ENCODE data around the gene DOCK1. TPM values are rescaled to one million over a fixed set of nuclear protein-coding genes. Genes with fewer than 3 reads are reported as not detected.

The DOCK1 gene
- total RNA-seq, 1 experiment from 2014 or later, result 60.4 TPM

DNA sequence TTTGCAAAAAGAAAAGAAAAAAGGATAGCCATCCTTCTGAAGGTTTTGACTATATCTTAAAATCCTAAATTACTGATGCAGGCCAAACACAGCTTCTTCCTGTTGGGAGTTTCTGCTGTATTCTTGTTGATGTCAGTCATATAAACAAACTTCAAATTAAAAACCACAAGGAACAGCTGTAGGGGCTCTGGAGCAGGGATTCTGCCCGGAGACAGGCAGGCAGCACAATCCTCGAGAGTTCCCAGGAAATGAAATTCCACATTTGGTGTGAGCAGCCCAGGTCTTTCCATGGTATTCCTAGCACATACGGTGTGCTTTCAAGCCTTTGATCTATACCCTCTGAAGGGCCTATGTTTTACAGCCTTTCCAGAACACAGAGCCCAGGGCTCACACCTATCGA is 248.0 kb downstream of the DOCK1 start:
- 0 out of 2 replicates have a peak overlapping the region, but pooled peaks have one; percentile 23 for H3K27ac ChIP-seq
- no peaks in the 10 kb centered on the region for H3K9me3 ChIP-seq (replicated peaks)
- no peak overlapping the region for H3K4me3 ChIP-seq
- H3K36me3 ChIP-seq, result no peaks in the 10 kb centered on the region; the same call in 1 of the 2 replicates
- peaks cover 68% of the 10 kb centered on the region for H3K4me1 ChIP-seq (replicated peaks)
- peak; percentile 56 to 69 for DNase-seq (ENCODE audit: low read depth in 1 of 2, low spot score in 2 of 2)
- no peaks in the 10 kb centered on the region for H3K27me3 ChIP-seq (replicated peaks)

DNA sequence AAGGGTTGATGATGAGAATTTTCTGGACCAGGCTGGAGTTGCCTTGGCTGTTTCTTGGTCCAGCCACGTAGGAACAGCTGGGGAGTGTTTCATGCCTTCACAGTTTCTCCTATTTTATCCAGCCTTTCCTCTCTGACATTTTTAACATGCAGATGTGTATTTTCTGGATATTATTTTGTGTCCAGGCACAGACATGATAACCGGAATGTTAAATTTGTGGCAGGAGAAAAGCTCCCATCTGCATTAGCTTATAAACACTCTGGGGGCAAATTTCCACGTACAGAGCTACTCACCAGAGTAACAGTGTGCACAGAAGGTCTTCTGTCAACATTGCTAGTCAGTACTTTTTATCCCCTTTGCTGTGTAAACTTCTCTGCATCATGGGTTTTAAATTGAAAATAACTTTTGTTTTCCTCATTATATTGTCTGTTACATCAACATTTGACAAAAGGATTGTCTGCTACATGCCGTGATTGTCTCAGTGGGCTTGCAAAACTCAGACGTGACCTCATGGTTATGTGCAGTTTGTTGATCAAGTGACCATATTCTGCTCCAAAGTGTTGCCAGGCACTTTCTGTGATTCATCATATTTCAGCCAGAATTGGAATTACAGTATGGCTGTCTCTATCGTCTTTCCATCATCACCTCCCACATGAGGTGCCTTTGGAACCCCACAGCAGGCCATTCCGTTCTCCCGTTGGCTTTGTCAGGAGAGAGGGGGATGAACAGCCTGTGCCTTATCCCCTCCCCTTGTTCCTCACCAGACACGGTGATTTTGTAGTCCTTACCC is 249.8 kb downstream of the DOCK1 start:
- Histone ChIP-seq H3K9me3 (replicated peaks) (no peaks in the 10 kb centered on the region), H3K4me3 (no peak overlapping the region), H3K4me1 (replicated peaks) (peaks cover 51% of the 10 kb centered on the region), H3K27me3 (replicated peaks) (no peaks in the 10 kb centered on the region), H3K36me3 (no peaks in the 10 kb centered on the region; the same call in 1 of the 2 replicates), H3K27ac (no peak overlapping the region)
- DNase-seq (ENCODE audit: low read depth in 1 of 2, low spot score in 2 of 2), result no peak

GRCh38 chr10:127157089-127157488 is 251.9 kb downstream of the DOCK1 start:
- H3K4me1 ChIP-seq (replicated peaks), result peaks cover 34% of the 10 kb centered on the region
- no peak for DNase-seq (ENCODE audit: low read depth in 1 of 2, low spot score in 2 of 2)
- H3K27me3 ChIP-seq (replicated peaks), result no peaks in the 10 kb centered on the region
- H3K4me3 ChIP-seq, result no peak overlapping the region
- H3K27ac ChIP-seq, result peak overlapping the region; percentile 33
- H3K36me3 ChIP-seq, result no peaks in the 10 kb centered on the region; the same call in 1 of the 2 replicates
- no peaks in the 10 kb centered on the region for H3K9me3 ChIP-seq (replicated peaks)

- DNase-seq (ENCODE audit: low read depth in 1 of 2, low spot score in 2 of 2), result peak in 1 of 2 experiments; percentile 77
- H3K9me3 ChIP-seq (replicated peaks), result no peaks in the 10 kb centered on the region
- peak overlapping the region; percentile 33 for H3K27ac ChIP-seq
- H3K4me3 ChIP-seq, result no peak overlapping the region
- H3K36me3 ChIP-seq, result no peaks in the 10 kb centered on the region; the same call in 1 of the 2 replicates
- H3K27me3 ChIP-seq (replicated peaks), result no peaks in the 10 kb centered on the region
- H3K4me1 ChIP-seq (replicated peaks), result peaks cover 29% of the 10 kb centered on the region
These were observed 252.4 kb downstream of the DOCK1 start for GRCh38 chr10:127157506-127158200.

- Histone ChIP-seq H3K4me1 (replicated peaks) (peaks cover 18% of the 10 kb centered on the region), H3K27ac (no peak overlapping the region), H3K36me3 (no peaks in the 10 kb centered on the region; the same call in 1 of the 2 replicates), H3K9me3 (replicated peaks) (no peaks in the 10 kb centered on the region), H3K27me3 (replicated peaks) (no peaks in the 10 kb centered on the region), H3K4me3 (no peak overlapping the region)
- no peak for DNase-seq (ENCODE audit: low read depth in 1 of 2, low spot score in 2 of 2)
These were observed 253.4 kb downstream of the DOCK1 start for GRCh38 chr10:127158662-127159061.

DNA sequence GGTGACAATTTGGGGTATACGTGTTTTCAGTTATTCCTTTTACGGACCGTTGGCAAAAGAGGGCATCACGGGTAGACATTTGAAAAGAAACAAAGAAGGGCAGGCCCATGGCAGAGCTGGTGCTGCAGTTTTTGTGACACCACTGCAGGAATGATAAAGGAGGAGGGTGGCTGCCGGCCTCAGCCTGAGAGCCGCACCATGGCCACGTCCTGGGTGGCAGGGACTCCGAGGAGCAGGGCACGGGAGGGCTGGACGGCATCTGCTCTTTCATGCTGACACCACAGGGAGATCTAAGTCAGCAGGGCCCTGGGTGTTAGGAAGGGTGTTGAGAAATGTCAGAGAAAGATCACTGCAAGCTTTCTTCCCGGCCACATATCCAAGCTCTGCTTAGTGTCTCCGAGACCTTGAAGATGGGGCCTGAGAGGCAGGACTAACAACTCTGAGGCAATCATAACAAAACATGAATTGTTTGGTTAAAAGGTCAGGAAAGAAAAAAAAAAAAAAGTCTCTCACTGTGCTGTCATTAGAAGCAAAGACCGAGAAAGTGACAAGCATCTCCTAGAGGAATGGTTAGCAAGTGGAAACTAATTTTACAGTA is 254.5 kb downstream of the DOCK1 start:
- Histone ChIP-seq H3K4me1 (replicated peaks) (peaks cover 17% of the 10 kb centered on the region), H3K4me3 (no peak overlapping the region), H3K36me3 (no peaks in the 10 kb centered on the region; the same call in 1 of the 2 replicates), H3K27me3 (replicated peaks) (no peaks in the 10 kb centered on the region), H3K27ac (no peak overlapping the region), H3K9me3 (replicated peaks) (no peaks in the 10 kb centered on the region)
- DNase-seq (ENCODE audit: low read depth in 1 of 2, low spot score in 2 of 2), result no peak

DNA sequence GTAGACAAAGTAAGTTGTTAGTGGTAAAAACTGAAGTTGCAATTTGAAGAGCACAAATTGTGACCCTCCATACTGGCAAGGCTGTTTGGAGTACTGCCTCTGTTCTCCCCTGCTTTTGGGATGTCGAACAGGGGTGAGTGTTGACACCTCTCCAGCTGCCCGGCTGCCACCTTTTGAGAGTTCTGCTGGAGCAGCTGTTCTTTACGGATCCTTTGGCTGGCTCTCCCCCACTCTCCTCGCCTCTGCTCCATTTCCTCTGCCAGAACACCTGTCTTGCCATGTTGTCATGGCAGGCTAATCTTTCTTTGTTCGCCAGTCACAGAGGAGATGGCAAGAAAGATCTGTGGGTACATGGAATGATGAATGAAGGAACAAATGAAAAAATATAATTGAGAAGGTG is 256.3 kb downstream of the DOCK1 start:
- H3K27ac ChIP-seq, result no peak overlapping the region
- no peaks in the 10 kb centered on the region for H3K9me3 ChIP-seq (replicated peaks)
- H3K4me1 ChIP-seq (replicated peaks), result peaks cover 17% of the 10 kb centered on the region
- no peak for DNase-seq (ENCODE audit: low read depth in 1 of 2, low spot score in 2 of 2)
- no peaks in the 10 kb centered on the region; the same call in 1 of the 2 replicates for H3K36me3 ChIP-seq
- H3K4me3 ChIP-seq, result no peak overlapping the region
- H3K27me3 ChIP-seq (replicated peaks), result no peaks in the 10 kb centered on the region

DNA sequence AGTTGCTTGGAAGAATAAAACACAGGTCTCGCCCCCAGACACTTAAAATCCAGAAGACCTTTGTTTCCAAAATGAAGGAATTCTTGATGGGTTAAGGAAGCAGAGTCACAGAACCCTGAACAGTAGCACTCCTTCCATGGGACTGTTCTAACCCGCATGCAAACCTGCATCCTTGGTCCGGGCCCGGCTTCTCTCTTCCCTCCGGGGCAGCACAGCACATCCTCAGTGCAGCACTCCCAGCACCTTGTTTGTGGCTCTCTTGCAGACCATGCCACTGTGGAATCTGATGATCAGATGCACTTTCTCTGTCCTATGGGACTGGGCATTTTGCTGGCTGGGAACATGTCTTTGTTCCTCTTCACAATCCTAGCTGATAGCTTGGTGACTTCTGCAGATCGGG is 257.6 kb downstream of the DOCK1 start:
- Histone ChIP-seq H3K27me3 (replicated peaks) (no peaks in the 10 kb centered on the region), H3K4me1 (replicated peaks) (peaks cover 4% of the 10 kb centered on the region), H3K27ac (no peak overlapping the region), H3K4me3 (no peak overlapping the region), H3K36me3 (no peaks in the 10 kb centered on the region; the same call in 1 of the 2 replicates), H3K9me3 (replicated peaks) (no peaks in the 10 kb centered on the region)
- DNase-seq (ENCODE audit: low read depth in 1 of 2, low spot score in 2 of 2), result no peak

DNA sequence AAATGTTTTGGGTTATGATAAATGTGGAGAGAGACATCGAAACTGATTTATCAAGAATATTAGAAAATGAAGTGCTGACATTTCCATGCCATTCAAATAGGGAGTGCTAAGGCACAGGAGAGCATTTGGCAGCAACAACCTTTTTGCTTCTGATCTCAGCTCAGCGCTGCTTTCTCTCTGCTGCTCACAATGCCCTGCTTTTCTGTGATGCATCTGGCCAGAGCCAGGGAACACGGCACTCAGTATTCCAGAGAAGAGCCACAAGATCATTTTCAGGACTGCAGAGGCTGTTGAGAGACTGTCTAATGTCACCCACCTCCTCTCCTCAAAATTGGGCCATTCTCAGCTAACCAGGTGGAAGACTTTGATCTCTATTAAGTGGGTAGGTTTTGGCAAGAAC is 263.0 kb downstream of the DOCK1 start:
- H3K27ac ChIP-seq, result no peak overlapping the region
- no peaks in the 10 kb centered on the region for H3K4me1 ChIP-seq (replicated peaks)
- peaks cover 5% of the 10 kb centered on the region; the same call in 1 of the 2 replicates for H3K36me3 ChIP-seq
- no peaks in the 10 kb centered on the region for H3K9me3 ChIP-seq (replicated peaks)
- H3K27me3 ChIP-seq (replicated peaks), result no peaks in the 10 kb centered on the region
- H3K4me3 ChIP-seq, result no peak overlapping the region
- no peak for DNase-seq (ENCODE audit: low read depth in 1 of 2, low spot score in 2 of 2)

DNA sequence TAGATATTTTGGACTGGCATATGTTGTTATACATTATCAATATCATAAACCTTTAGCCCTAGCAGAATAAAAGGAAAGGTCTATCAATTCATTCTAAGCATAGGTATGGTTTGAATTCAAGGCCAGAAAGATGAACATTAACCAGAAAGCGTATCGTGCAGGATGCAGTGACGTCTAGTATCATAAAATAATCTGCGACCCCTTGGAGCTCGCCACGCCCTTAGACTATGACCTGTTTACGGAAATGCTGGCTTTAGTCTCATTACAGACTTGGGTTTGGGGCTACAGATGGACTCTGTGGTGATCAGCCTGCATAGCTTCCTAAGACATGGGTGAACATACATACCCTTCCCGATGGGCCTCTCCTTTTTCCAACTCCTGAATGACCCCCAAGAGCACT is 269.6 kb downstream of the DOCK1 start:
- Histone ChIP-seq H3K4me3 (no peak overlapping the region), H3K27ac (no peak overlapping the region), H3K27me3 (replicated peaks) (no peaks in the 10 kb centered on the region), H3K9me3 (replicated peaks) (no peaks in the 10 kb centered on the region), H3K36me3 (peaks cover 9% of the 10 kb centered on the region), H3K4me1 (replicated peaks) (no peaks in the 10 kb centered on the region)
- no peak for DNase-seq (ENCODE audit: low read depth in 1 of 2, low spot score in 2 of 2)

DNA sequence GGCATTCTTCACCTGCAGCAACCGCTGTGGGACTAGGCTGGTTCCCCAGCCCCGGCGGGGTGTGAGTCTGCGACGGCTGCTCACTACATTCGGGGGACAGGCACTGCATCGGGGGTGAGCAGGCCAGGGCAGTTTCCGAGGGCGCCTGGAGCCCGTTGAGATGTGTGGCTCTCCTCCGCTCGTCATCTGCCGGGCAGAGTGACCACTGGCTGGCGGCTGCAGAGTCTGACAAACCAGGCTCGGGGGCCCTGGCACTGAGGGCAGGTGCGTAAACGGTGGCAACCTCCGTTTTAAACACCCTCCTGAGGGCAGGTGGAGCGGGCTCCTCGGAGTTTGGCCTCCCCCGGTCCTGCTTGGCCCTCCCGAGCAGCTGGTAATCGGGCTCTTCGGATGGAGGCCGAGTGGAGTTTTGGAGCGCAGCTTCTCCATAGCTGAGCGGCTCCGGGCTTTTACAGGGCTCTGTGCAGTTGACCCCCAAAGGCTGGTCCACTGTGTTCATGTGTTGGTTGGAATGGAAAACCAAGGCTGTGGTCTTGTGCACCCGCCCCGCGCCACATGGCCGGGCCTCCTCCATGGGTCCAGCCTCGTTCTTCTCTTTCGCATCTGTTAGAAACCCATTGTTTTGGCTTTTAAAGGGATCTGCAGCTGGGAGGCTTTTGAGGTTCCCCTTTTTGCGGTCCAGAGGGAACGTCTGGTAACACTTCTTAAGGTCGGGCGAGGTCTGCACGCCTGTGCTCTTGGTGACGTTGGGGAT is 270.3 kb downstream of the DOCK1 start:
- H3K27me3 ChIP-seq (replicated peaks), result no peaks in the 10 kb centered on the region
- no peaks in the 10 kb centered on the region for H3K4me1 ChIP-seq (replicated peaks)
- DNase-seq (ENCODE audit: low read depth in 1 of 2, low spot score in 2 of 2), result no peak
- no peak overlapping the region for H3K4me3 ChIP-seq
- peaks cover 16% of the 10 kb centered on the region for H3K36me3 ChIP-seq
- H3K27ac ChIP-seq, result no peak overlapping the region
- H3K9me3 ChIP-seq (replicated peaks), result no peaks in the 10 kb centered on the region

DNA sequence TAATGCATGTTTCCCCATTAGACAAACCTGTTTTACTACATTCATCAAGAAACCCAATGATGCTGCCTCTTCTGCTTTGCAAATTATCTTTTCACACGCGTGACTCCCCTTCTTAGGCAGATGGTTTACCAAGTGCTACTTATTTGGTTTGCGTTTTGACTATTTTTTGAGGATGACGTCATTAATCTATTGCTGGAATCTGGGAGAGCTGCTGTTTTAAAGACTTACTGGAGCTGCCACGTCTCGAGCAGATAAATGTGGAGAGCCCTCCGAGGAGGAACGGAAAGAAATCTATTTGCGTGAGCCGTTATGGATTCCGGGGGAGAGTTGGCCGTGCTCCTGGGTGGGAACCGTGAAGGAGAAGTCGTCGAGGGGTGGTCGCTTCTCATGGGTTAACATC is 271.4 kb downstream of the DOCK1 start:
- H3K27me3 ChIP-seq (replicated peaks), result no peaks in the 10 kb centered on the region
- DNase-seq (ENCODE audit: low read depth in 1 of 2, low spot score in 2 of 2), result no peak
- no peak overlapping the region for H3K4me3 ChIP-seq
- H3K27ac ChIP-seq, result no peak overlapping the region
- H3K4me1 ChIP-seq (replicated peaks), result no peaks in the 10 kb centered on the region
- H3K9me3 ChIP-seq (replicated peaks), result no peaks in the 10 kb centered on the region
- H3K36me3 ChIP-seq, result peaks cover 20% of the 10 kb centered on the region

DNA sequence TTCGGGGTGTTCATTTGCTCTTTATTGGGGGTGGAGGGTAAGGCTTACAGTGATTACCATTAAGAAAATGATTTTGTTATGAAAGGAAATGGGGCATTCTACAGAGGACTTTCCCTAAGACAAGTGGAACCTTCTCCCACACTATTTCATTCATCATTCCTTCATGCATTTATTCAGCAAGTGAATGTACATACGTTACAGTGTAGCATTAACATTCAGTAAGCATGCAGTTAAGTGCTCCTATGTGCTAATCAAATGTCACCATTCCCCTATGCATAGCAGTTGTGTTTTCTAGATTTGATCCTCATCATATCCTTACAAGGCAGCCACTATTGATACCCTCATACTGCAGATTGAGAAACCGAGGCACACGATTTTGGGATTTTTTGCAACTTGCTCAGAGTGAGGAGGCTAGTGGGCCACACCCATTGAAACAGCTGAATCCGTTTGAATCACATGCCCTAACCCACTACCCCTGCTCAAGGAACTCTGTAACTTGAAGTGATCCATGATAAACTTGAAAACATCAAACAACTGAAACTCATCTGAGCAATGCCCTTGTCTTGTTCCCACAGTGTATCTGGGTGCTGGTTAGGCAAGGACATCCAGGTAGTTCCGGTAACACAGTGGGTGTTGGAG is 274.5 kb downstream of the DOCK1 start:
- H3K4me1 ChIP-seq (replicated peaks), result peaks cover 8% of the 10 kb centered on the region
- no peaks in the 10 kb centered on the region for H3K27me3 ChIP-seq (replicated peaks)
- no peak overlapping the region for H3K27ac ChIP-seq
- H3K9me3 ChIP-seq (replicated peaks), result no peaks in the 10 kb centered on the region
- peaks cover 20% of the 10 kb centered on the region; the same call in 1 of the 2 replicates for H3K36me3 ChIP-seq
- no peak for DNase-seq (ENCODE audit: low read depth in 1 of 2, low spot score in 2 of 2)
- H3K4me3 ChIP-seq, result no peak overlapping the region
